ENCODE data around the gene SLC6A15. TPM values are rescaled to one million over a fixed set of nuclear protein-coding genes. Genes with fewer than 3 reads are reported as not detected.

Gene SLC6A15
- total RNA-seq, 2 experiments from 2014 or later: not detected

- ChIA-PET POLR2A (no interaction called here), CTCF (no interaction called here)
- intact Hi-C loops (cut with micrococcal nuclease): no loop called here
- Mint-ChIP-seq H3K9me3 (no peaks in the 10 kb centered on the region), H3K27ac (no peak overlapping the region), H3K27me3 (no peaks in the 10 kb centered on the region), H3K4me3 (no peak overlapping the region), H3K36me3 (ENCODE audit: low read depth) (no peaks in the 10 kb centered on the region), H3K4me1 (ENCODE audit: low read depth) (no peaks in the 10 kb centered on the region)
- no peak for ATAC-seq
- no peak for DNase-seq
- no peak for TF ChIP-seq CTCF (IDR thresholded peaks at IDR 0.05)
These were observed 90.1 kb downstream of the SLC6A15 start for GRCh38 chr12:84822525-84822924.

- intact Hi-C loops (cut with micrococcal nuclease): no loop called here
- Mint-ChIP-seq H3K9me3 (no peaks in the 10 kb centered on the region), H3K4me3 (no peak overlapping the region), H3K27ac (no peak overlapping the region), H3K4me1 (ENCODE audit: low read depth) (no peaks in the 10 kb centered on the region), H3K36me3 (ENCODE audit: low read depth) (no peaks in the 10 kb centered on the region), H3K27me3 (peaks cover 1% of the 10 kb centered on the region)
- POLR2A ChIA-PET: no interaction called here
- ATAC-seq (no peak), DNase-seq (no peak)
- CTCF ChIA-PET: no interaction called here
- no peak for TF ChIP-seq CTCF (IDR thresholded peaks at IDR 0.05)
These were observed 95.5 kb downstream of the SLC6A15 start for GRCh38 chr12:84816916-84817695.

GRCh38 chr12:84814664-84815245 is 97.8 kb downstream of the SLC6A15 start:
- DNase-seq (no peak), ATAC-seq (no peak)
- ChIA-PET CTCF (no interaction called here), POLR2A (no interaction called here)
- Mint-ChIP-seq H3K4me3 (no peak overlapping the region), H3K4me1 (ENCODE audit: low read depth) (no peaks in the 10 kb centered on the region), H3K27me3 (peaks cover 1% of the 10 kb centered on the region), H3K27ac (no peak overlapping the region), H3K36me3 (ENCODE audit: low read depth) (no peaks in the 10 kb centered on the region), H3K9me3 (no peaks in the 10 kb centered on the region)
- intact Hi-C loops (cut with micrococcal nuclease): no loop called here
- no peak for TF ChIP-seq CTCF (IDR thresholded peaks at IDR 0.05)

GRCh38 chr12:84813780-84814663 is 98.6 kb downstream of the SLC6A15 start:
- POLR2A ChIA-PET: no interaction called here
- no peak for DNase-seq
- H3K9me3 Mint-ChIP-seq: no peaks in the 10 kb centered on the region
- no peaks in the 10 kb centered on the region for H3K4me1 Mint-ChIP-seq (ENCODE audit: low read depth)
- TF ChIP-seq CTCF (IDR thresholded peaks at IDR 0.05): no peak
- ATAC-seq: no peak
- intact Hi-C loops (cut with micrococcal nuclease): no loop called here
- H3K27ac Mint-ChIP-seq: no peak overlapping the region
- H3K27me3 Mint-ChIP-seq: peaks cover 1% of the 10 kb centered on the region
- no peak overlapping the region for H3K4me3 Mint-ChIP-seq
- CTCF ChIA-PET: no interaction called here
- H3K36me3 Mint-ChIP-seq (ENCODE audit: low read depth): no peaks in the 10 kb centered on the region

GRCh38 chr12:84811291-84811690 is 101.3 kb downstream of the SLC6A15 start:
- intact Hi-C loops (cut with micrococcal nuclease): no loop called here
- Mint-ChIP-seq H3K4me3 (no peak overlapping the region), H3K9me3 (no peaks in the 10 kb centered on the region), H3K4me1 (ENCODE audit: low read depth) (no peaks in the 10 kb centered on the region), H3K27me3 (peaks cover 1% of the 10 kb centered on the region), H3K36me3 (ENCODE audit: low read depth) (no peaks in the 10 kb centered on the region), H3K27ac (no peak overlapping the region)
- ATAC-seq (no peak), DNase-seq (no peak)
- TF ChIP-seq CTCF (IDR thresholded peaks at IDR 0.05): no peak
- ChIA-PET CTCF (no interaction called here), POLR2A (no interaction called here)
